HFFc6 (cell line): ENCODE measurements around the gene PTER. TPM values are rescaled to one million over a fixed set of nuclear protein-coding genes. Genes with fewer than 3 reads are reported as not detected.

ENCODE experiments used
- DNase-seq: peaks from one replicate; pipeline ENCODE4 v3.0.0-alpha.2; 2018
- H3K27ac Mint-ChIP-seq: 2 replicates; pipeline ENCODE4 v1.8.0; 2020; ENCODE audit warnings: mild to moderate bottlenecking, mixed read lengths
- H3K27me3 Mint-ChIP-seq: 2 replicates; pipeline ENCODE4 v1.8.0; 2021; ENCODE audit warnings: mild to moderate bottlenecking, moderate library complexity, mixed read lengths; ENCODE audit not compliant: insufficient read depth
- H3K36me3 Mint-ChIP-seq: 2 replicates; pipeline ENCODE4 v1.8.0; 2021; ENCODE audit warnings: low read depth, mixed read lengths
- H3K4me1 Mint-ChIP-seq: 2 replicates; pipeline ENCODE4 v1.8.0; 2020; ENCODE audit warnings: low read depth, mixed read lengths
- H3K4me3 Mint-ChIP-seq: 2 replicates; pipeline ENCODE4 v1.8.0; 2020; ENCODE audit warnings: mild to moderate bottlenecking, moderate library complexity, mixed read lengths
- H3K9me3 Mint-ChIP-seq: 2 replicates; pipeline ENCODE4 v1.8.0; 2020; ENCODE audit warnings: mild to moderate bottlenecking, mixed read lengths
- total RNA-seq, 6 experiments: library from RNA; stranded (reverse); fragmentation: NEBNext Ultra II Directional; extraction: Animal tissue kit (Norgen Biotek cat#: 25700); gene quantifications; 2 replicates in 1 of 6; 3 replicates in 5 of 6; pipeline ENCODE4 v1.2.3, GENCODE V29; 2021
- TF ChIP-seq, protein P1 (sequence below): fragments of 200-600 bp; sonication (generic); IDR thresholded peaks from 2 replicates; pipeline ENCODE4 v1.5.0; 2021; ENCODE audit warnings: antibody characterized with exemption, mild to moderate bottlenecking

Gene PTER
- total RNA-seq, 6 experiments from 2014 or later: 0.47 to 4.7 (median 3.0) TPM

DNA sequence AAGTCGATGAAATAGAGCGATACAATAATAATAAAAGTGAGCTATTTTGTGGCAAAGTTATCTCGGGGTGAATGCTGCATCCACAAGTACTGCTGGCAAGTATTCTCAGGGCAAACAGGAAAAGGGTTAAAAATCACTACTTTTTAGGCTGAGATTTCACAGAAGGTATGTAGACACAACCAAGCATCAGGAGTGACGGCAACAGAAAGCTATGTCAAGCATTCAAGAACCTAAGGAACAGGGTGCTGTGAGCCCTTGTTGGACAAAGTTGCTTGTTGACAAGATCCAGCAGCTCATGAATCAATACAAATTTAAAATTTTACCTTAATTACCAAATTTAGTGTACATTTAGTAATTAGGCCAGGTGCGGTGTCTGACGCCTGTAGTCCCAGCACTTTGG lies 126.1 kb downstream of the PTER start:
- Mint-ChIP-seq H3K36me3 (no peaks in the 10 kb centered on the region), H3K27ac (no peak overlapping the region), H3K9me3 (no peaks in the 10 kb centered on the region), H3K4me3 (no peak overlapping the region), H3K4me1 (no peaks in the 10 kb centered on the region; the same call in 1 of the 2 replicates), H3K27me3 (peaks cover 5% of the 10 kb centered on the region)
- TF ChIP-seq, protein P1, sequence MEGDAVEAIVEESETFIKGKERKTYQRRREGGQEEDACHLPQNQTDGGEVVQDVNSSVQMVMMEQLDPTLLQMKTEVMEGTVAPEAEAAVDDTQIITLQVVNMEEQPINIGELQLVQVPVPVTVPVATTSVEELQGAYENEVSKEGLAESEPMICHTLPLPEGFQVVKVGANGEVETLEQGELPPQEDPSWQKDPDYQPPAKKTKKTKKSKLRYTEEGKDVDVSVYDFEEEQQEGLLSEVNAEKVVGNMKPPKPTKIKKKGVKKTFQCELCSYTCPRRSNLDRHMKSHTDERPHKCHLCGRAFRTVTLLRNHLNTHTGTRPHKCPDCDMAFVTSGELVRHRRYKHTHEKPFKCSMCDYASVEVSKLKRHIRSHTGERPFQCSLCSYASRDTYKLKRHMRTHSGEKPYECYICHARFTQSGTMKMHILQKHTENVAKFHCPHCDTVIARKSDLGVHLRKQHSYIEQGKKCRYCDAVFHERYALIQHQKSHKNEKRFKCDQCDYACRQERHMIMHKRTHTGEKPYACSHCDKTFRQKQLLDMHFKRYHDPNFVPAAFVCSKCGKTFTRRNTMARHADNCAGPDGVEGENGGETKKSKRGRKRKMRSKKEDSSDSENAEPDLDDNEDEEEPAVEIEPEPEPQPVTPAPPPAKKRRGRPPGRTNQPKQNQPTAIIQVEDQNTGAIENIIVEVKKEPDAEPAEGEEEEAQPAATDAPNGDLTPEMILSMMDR: no peak
- DNase-seq: no peak

Other genes with a start within 250 kb of the PTER start
- not detected for gene C1QL3, start 84.9 kb downstream of the PTER start, total RNA-seq